PC-9 (cell line): ENCODE results near the gene APCDD1L. TPM values are rescaled to one million over a fixed set of nuclear protein-coding genes. Genes with fewer than 3 reads are reported as not detected.

Experiments used
- BruUV-seq: library from RNA; stranded (reverse); fragments of 400-500 nt; replicated peaks from 2 replicates; lab custom pipeline; 2021; lab: Mats Ljungman, UMichigan
- CTCF ChIA-PET: fragments of 300-600 bp; sonication (Branson Sonifier 250); formaldehyde crosslinking; loops from one replicate; lab custom pipeline; 2022; ENCODE audit warnings: antibody characterized with exemption; lab: Charles Lee
- POLR2A ChIA-PET: fragments of 300-600 bp; sonication (Branson Sonifier 250); formaldehyde crosslinking; loops from one replicate; lab custom pipeline; 2022; ENCODE audit warnings: antibody characterized with exemption; ENCODE audit not compliant: unreplicated experiment; lab: Charles Lee
- DNase-seq, 2 experiments: peaks; one replicate each; pipeline versions ENCODE4 v3.0.0 to v3.0.0-alpha.2; 2015 to 2022; ENCODE audit warnings: mixed read lengths in 1 of 2
- H2AFZ ChIP-seq: fragments of 200-600 bp; sonication (generic); 2 replicates; pipeline ENCODE4 v1.8.1; 2017; ENCODE audit warnings: antibody characterized with exemption
- H3F3A ChIP-seq: fragments of 200-600 bp; sonication (generic); 2 replicates; pipeline ENCODE4 v1.8.1; 2017; ENCODE audit warnings: antibody characterized with exemption, mild to moderate bottlenecking, low read depth; ENCODE audit not compliant: insufficient read depth
- H3K27ac ChIP-seq: fragments of 200-600 bp; sonication (generic); 2 replicates; pipeline ENCODE4 v1.6.1; 2016; ENCODE audit warnings: mixed run types
- H3K27me3 ChIP-seq: fragments of 200-600 bp; sonication (generic); 2 replicates; pipeline ENCODE4 v1.6.1; 2016; ENCODE audit warnings: low read depth, mixed run types; ENCODE audit not compliant: insufficient read depth
- H3K36me3 ChIP-seq: fragments of 200-600 bp; sonication (generic); 2 replicates; pipeline ENCODE4 v1.6.1; 2016; ENCODE audit warnings: low read depth, mixed run types
- H3K4me1 ChIP-seq: fragments of 200-600 bp; sonication (generic); replicated peaks from 2 replicates; pipeline ENCODE4 v1.6.1; 2016; ENCODE audit warnings: mixed run types; ENCODE audit not compliant: insufficient read depth
- H3K4me2 ChIP-seq: fragments of 200-600 bp; sonication (generic); 2 replicates; pipeline ENCODE4 v1.6.1; 2017; ENCODE audit warnings: mixed run types
- H3K4me3 ChIP-seq: fragments of 200-600 bp; sonication (generic); 2 replicates; pipeline ENCODE4 v1.6.1; 2016; ENCODE audit warnings: mixed run types
- H3K79me2 ChIP-seq: fragments of 200-600 bp; sonication (generic); 2 replicates; pipeline ENCODE4 v1.6.1; 2017; ENCODE audit warnings: low read depth, mixed run types
- H3K9me2 ChIP-seq: fragments of 200-600 bp; sonication (generic); 2 replicates; pipeline ENCODE4 v1.8.1; 2017; ENCODE audit warnings: mild to moderate bottlenecking; ENCODE audit not compliant: insufficient read depth
- H3K9me3 ChIP-seq: fragments of 200-600 bp; sonication (generic); 2 replicates; pipeline ENCODE4 v1.8.1; 2016; ENCODE audit warnings: low read depth; ENCODE audit not compliant: insufficient read depth
- H4K20me1 ChIP-seq: fragments of 200-600 bp; sonication (generic); 2 replicates; pipeline ENCODE4 v1.8.1; 2017; ENCODE audit not compliant: insufficient read depth
- CTCF ChIP-seq: fragments of 200-600 bp; sonication (generic); conservative IDR thresholded peaks from 2 replicates; pipeline ENCODE4 v1.6.1; 2017; ENCODE audit warnings: mixed run types, antibody characterized with exemption, mild to moderate bottlenecking, moderate library complexity
- EZH2 ChIP-seq: fragments of 200-600 bp; sonication (generic); IDR thresholded peaks from 2 replicates; pipeline ENCODE4 v1.8.0; 2017; ENCODE audit warnings: antibody characterized with exemption, low read depth
- intact Hi-C: fragments of 100-400 bp; cut with micrococcal nuclease; formaldehyde crosslinking; loops from one replicate; pipeline ENCODE4 v1.10.0; 2022; ENCODE audit not compliant: unreplicated experiment
- total RNA-seq: library from RNA; stranded (reverse); gene quantifications from 2 replicates; pipeline ENCODE4 v1.2.3, GENCODE V29; 2021

The APCDD1L gene
- total RNA-seq, 1 experiment from 2014 or later = 3.0 TPM

GRCh38 chr20:58526411-58526810 lies 11.2 kb upstream of the APCDD1L start:
- Histone ChIP-seq H3F3A (peaks cover 12% of the 10 kb centered on the region), H3K36me3 (peaks cover 29% of the 10 kb centered on the region; the same call in 1 of the 2 replicates), H4K20me1 (no peaks in the 10 kb centered on the region), H3K4me3 (no peak overlapping the region), H3K27ac (no peak overlapping the region), H3K9me3 (peaks cover 41% of the 10 kb centered on the region), H3K27me3 (no peaks in the 10 kb centered on the region), H2AFZ (no peak overlapping the region), H3K4me1 (peaks cover 14% of the 10 kb centered on the region), H3K9me2 (no peaks in the 10 kb centered on the region), H3K4me2 (no peak overlapping the region), H3K79me2 (no peaks in the 10 kb centered on the region)
- CTCF ChIA-PET = no interaction called here
- intact Hi-C loops = no loop called here
- no TSS peak for BruUV-seq
- no peak for DNase-seq
- TF ChIP-seq CTCF = no peak
- TF ChIP-seq EZH2 = no peak
- POLR2A ChIA-PET = no interaction called here

- intact Hi-C loops = no loop called here
- Histone ChIP-seq H3K79me2 (no peaks in the 10 kb centered on the region), H4K20me1 (no peaks in the 10 kb centered on the region), H3K9me2 (no peaks in the 10 kb centered on the region), H3K36me3 (peaks cover 21% of the 10 kb centered on the region; the same call in 1 of the 2 replicates), H3F3A (peaks cover 9% of the 10 kb centered on the region; the same call in 1 of the 2 replicates), H3K4me3 (no peak overlapping the region), H3K9me3 (peaks cover 31% of the 10 kb centered on the region), H3K4me2 (no peak overlapping the region), H3K4me1 (peaks cover 14% of the 10 kb centered on the region), H3K27ac (peak overlapping the region; percentile 79), H2AFZ (peak overlapping the region; percentile 53; the same call in 1 of the 2 replicates), H3K27me3 (no peaks in the 10 kb centered on the region)
- POLR2A ChIA-PET = interaction anchor here (0.6 kb wide), 1 partner anchor 10 kb away, joined by 3 read pairs; no protein-coding TSS in a partner anchor
- BruUV-seq = no TSS peak
- no peak for TF ChIP-seq CTCF
- TF ChIP-seq EZH2 = no peak
- peak; percentile 29 to 56 for DNase-seq
- CTCF ChIA-PET = no interaction called here
Measured at GRCh38 chr20:58524814-58525213, 9.6 kb upstream of the APCDD1L start.

GRCh38 chr20:58523971-58524315 lies 8.7 kb upstream of the APCDD1L start:
- Histone ChIP-seq H2AFZ (no peak overlapping the region), H3K79me2 (no peaks in the 10 kb centered on the region), H3K4me2 (no peak overlapping the region), H3K36me3 (peaks cover 21% of the 10 kb centered on the region; the same call in 1 of the 2 replicates), H3K4me3 (no peak overlapping the region), H3K27me3 (no peaks in the 10 kb centered on the region), H3F3A (peaks cover 6% of the 10 kb centered on the region; the same call in 1 of the 2 replicates), H3K27ac (peak overlapping the region; percentile 79), H3K9me3 (peaks cover 22% of the 10 kb centered on the region), H4K20me1 (no peaks in the 10 kb centered on the region), H3K9me2 (no peaks in the 10 kb centered on the region), H3K4me1 (peaks cover 14% of the 10 kb centered on the region)
- no peak for DNase-seq
- POLR2A ChIA-PET = interaction anchor here (0.7 kb wide), 1 partner anchor 21 kb away, joined by 3 read pairs; no protein-coding TSS in a partner anchor
- CTCF ChIA-PET = no interaction called here
- intact Hi-C loops = no loop called here
- TF ChIP-seq CTCF = no peak
- TF ChIP-seq EZH2 = no peak
- BruUV-seq = no TSS peak
